Measurements from ENCODE around the gene STRIP1. TPM values are rescaled to one million over a fixed set of nuclear protein-coding genes. Genes with fewer than 3 reads are reported as not detected.
A peak's percentile ranks its signal among the peaks of the same experiment; 100 is the strongest.

The STRIP1 gene
- total and polyA plus RNA-seq, 10 of the 15 experiments (the other 5 are each of a cell fraction or from before 2014, with no cell fraction given): 6.3 to 26.6 (median 18.0) TPM

DNA sequence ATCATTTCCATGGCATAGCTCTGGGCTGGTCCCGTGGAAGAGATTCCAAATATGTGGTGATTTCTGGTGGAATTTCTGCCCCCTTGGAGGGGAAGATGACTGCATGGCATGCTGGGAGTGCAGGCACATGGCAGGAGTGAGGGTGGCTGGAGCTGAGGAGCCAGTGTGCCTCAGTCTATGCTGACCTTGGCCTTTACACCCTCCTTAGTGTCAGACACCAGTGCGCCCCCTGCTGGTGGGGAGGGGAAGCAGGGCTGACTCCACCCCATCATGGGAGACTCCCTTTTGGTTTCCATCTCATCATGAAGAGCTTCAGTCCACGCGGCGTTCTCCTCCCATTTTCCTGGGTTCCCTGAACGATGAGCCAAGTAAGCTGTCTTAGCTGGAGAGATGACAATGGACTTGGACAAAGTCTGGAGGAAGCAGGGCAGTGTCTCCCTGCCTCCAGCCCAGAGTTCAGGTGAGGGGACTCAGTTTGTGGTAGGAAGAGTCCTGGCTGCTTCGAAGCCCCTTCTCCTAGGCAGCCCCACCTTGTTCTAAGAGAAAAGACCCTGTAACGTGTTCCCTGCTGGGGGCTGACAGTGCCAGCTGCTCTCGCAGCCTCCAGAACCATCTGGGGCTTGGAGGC, 25.7 kb downstream of the STRIP1 start:
- ChIA-PET CTCF (interaction anchor here (0.6 to 6.9 kb wide), 31 partner anchors 10 to 1492 kb away, joined by 3 to 57 read pairs (median 5); partner anchors contain the start of gene STRIP1), SMC1A (ENCODE audit: uncharacterized antibody, unreplicated experiment) (interaction anchor here (1.3 to 1.6 kb wide), 3 partner anchors 29 to 75 kb away, joined by 4 to 10 read pairs (median 5); partner anchors contain the start of gene AHCYL1), RAD21 (ENCODE audit: unreplicated experiment) (interaction anchor here (0.6 to 1.0 kb wide), 2 partner anchors 31 to 44 kb away, joined by 3 to 9 read pairs; no protein-coding TSS in a partner anchor), POLR2A (interaction anchor here (1.0 to 1.4 kb wide), 3 partner anchors 13 to 49 kb away, joined by 3 to 4 read pairs (median 3); no protein-coding TSS in a partner anchor)
- Histone ChIP-seq H4K20me1 (ENCODE audit: control insufficient read depth, insufficient read depth) (0 out of 2 replicates have a peak, but pooled peaks cover 4% of the 10 kb centered on the region), H3K27me3 (replicated peaks in 1 of 2; ENCODE audit: control insufficient read depth in 2 of 2, insufficient read depth in 2 of 2, low read length in 1 of 2) (no peaks in the 10 kb centered on the region), H3K9ac (ENCODE audit: control insufficient read depth, insufficient read depth, low read length) (no peak overlapping the region), H3K4me2 (ENCODE audit: control insufficient read depth, insufficient read depth) (no peak overlapping the region), H3K79me2 (ENCODE audit: control insufficient read depth, insufficient read depth, low read length) (no peaks in the 10 kb centered on the region), H3K4me1 (ENCODE audit: control insufficient read depth, insufficient read depth, low read length) (no peaks in the 10 kb centered on the region), H3K4me3 (no peak overlapping the region), H3K36me3 (ENCODE audit: control insufficient read depth in 2 of 2, insufficient read depth in 2 of 2, low read length in 1 of 2) (peaks cover 1 to 9% of the 10 kb centered on the region in 2 experiments), H3K27ac (ENCODE audit: control insufficient read depth, insufficient read depth) (no peak overlapping the region), H2AFZ (ENCODE audit: control insufficient read depth, low read depth, low read length) (no peak overlapping the region), H3K9me3 (replicated peaks; ENCODE audit: control insufficient read depth, insufficient read depth, low read length) (no peaks in the 10 kb centered on the region)
- FAIRE-seq: peak; percentile 87
- TF ChIP-seq SREBF1 (IDR thresholded peaks at IDR 0.05; ENCODE audit: low read length) (no peak), SMC3 (IDR thresholded peaks at IDR 0.05; ENCODE audit: borderline replicate concordance, low read length) (peak; percentile 35; the same call in 1 of the 2 replicates), RAD21 (IDR thresholded peaks at IDR 0.05; ENCODE audit: insufficient read depth, low read depth, low read length) (peak; percentile 14; the same call in 1 of the 2 replicates), GATAD2B (conservative IDR thresholded peaks at IDR 0.05; ENCODE audit: low read depth) (no peak), KAT2A (conservative IDR thresholded peaks at IDR 0.05; ENCODE audit: control insufficient read depth, low read depth, low read length) (no peak), POLR2A (IDR thresholded peaks at IDR 0.05; ENCODE audit: low read depth, low read length) (peak; percentile 32; the same call in 1 of the 2 replicates), HCFC1 (IDR thresholded peaks at IDR 0.05; ENCODE audit: low read length) (no peak), YY1 (IDR thresholded peaks at IDR 0.05; ENCODE audit: low read depth, low read length) (peak; percentile 72), ESRRA (IDR thresholded peaks at IDR 0.05; ENCODE audit: low read length) (0 out of 2 replicates have a peak, but pooled peaks have one; percentile 48), NR2F1 (conservative IDR thresholded peaks at IDR 0.05) (peak; percentile 76)
- TF ChIP-seq, protein P1, sequence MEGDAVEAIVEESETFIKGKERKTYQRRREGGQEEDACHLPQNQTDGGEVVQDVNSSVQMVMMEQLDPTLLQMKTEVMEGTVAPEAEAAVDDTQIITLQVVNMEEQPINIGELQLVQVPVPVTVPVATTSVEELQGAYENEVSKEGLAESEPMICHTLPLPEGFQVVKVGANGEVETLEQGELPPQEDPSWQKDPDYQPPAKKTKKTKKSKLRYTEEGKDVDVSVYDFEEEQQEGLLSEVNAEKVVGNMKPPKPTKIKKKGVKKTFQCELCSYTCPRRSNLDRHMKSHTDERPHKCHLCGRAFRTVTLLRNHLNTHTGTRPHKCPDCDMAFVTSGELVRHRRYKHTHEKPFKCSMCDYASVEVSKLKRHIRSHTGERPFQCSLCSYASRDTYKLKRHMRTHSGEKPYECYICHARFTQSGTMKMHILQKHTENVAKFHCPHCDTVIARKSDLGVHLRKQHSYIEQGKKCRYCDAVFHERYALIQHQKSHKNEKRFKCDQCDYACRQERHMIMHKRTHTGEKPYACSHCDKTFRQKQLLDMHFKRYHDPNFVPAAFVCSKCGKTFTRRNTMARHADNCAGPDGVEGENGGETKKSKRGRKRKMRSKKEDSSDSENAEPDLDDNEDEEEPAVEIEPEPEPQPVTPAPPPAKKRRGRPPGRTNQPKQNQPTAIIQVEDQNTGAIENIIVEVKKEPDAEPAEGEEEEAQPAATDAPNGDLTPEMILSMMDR (IDR thresholded peaks at IDR 0.05 in 2 of 3, conservative IDR thresholded peaks at IDR 0.05 in 1 of 3; ENCODE audit: control insufficient read depth in 2 of 3, extremely low read depth in 1 of 3, insufficient read depth in 1 of 3, low read depth in 3 of 3, low read length in 3 of 3): peak; percentile 86 to 99 (median 94)
- WGBS (ENCODE audit: insufficient coverage, insufficient replicate concordance, low lambda C conversion rate, missing lambda C conversion rate): 55% methylated on average over 9 of the region's 9 CpGs
- ATAC-seq: peak; percentile 98
- intact Hi-C loops (cut with micrococcal nuclease; ENCODE audit: unreplicated experiment): no loop called here
- no peak for DNase-seq (ENCODE audit: low read depth, low spot score)
- BruUV-seq (replicated peaks): no TSS peak
- in situ Hi-C loops (cut with MboI): no loop called here
